ENCODE results near the gene HNMT. TPM values are rescaled to one million over a fixed set of nuclear protein-coding genes. Genes with fewer than 3 reads are reported as not detected.

The HNMT gene
- total RNA-seq, 1 donor from 2014 or later, result 3.2 TPM

GRCh38 chr2:137981112-137981656 is 16.9 kb downstream of the HNMT start:
- Mint-ChIP-seq H3K4me1 (ENCODE audit: unreplicated experiment) (peaks cover 14% of the 10 kb centered on the region), H3K27me3 (ENCODE audit: unreplicated experiment) (no peaks in the 10 kb centered on the region), H3K4me3 (ENCODE audit: unreplicated experiment) (no peak overlapping the region), H3K27ac (ENCODE audit: unreplicated experiment) (no peak overlapping the region), H3K36me3 (ENCODE audit: unreplicated experiment) (no peaks in the 10 kb centered on the region), H3K9me3 (ENCODE audit: unreplicated experiment) (no peaks in the 10 kb centered on the region)
- no peak for DNase-seq (ENCODE audit: extremely low spot score, unreplicated experiment)
- TF ChIP-seq CTCF (IDR thresholded peaks at IDR 0.05), result no peak

GRCh38 chr2:137983581-137983980 is 19.3 kb downstream of the HNMT start:
- H3K9me3 Mint-ChIP-seq (ENCODE audit: unreplicated experiment), result no peaks in the 10 kb centered on the region
- H3K36me3 Mint-ChIP-seq (ENCODE audit: unreplicated experiment), result no peaks in the 10 kb centered on the region
- H3K27me3 Mint-ChIP-seq (ENCODE audit: unreplicated experiment), result no peaks in the 10 kb centered on the region
- H3K27ac Mint-ChIP-seq (ENCODE audit: unreplicated experiment), result no peak overlapping the region
- peaks cover 14% of the 10 kb centered on the region for H3K4me1 Mint-ChIP-seq (ENCODE audit: unreplicated experiment)
- no peak for TF ChIP-seq CTCF (IDR thresholded peaks at IDR 0.05)
- H3K4me3 Mint-ChIP-seq (ENCODE audit: unreplicated experiment), result no peak overlapping the region
- no peak for DNase-seq (ENCODE audit: extremely low spot score, unreplicated experiment)

- H3K4me3 Mint-ChIP-seq (ENCODE audit: unreplicated experiment), result no peak overlapping the region
- H3K36me3 Mint-ChIP-seq (ENCODE audit: unreplicated experiment), result no peaks in the 10 kb centered on the region
- no peak for DNase-seq (ENCODE audit: extremely low spot score, unreplicated experiment)
- no peaks in the 10 kb centered on the region for H3K27me3 Mint-ChIP-seq (ENCODE audit: unreplicated experiment)
- no peak overlapping the region for H3K27ac Mint-ChIP-seq (ENCODE audit: unreplicated experiment)
- H3K9me3 Mint-ChIP-seq (ENCODE audit: unreplicated experiment), result no peaks in the 10 kb centered on the region
- peaks cover 7% of the 10 kb centered on the region for H3K4me1 Mint-ChIP-seq (ENCODE audit: unreplicated experiment)
- no peak for TF ChIP-seq CTCF (IDR thresholded peaks at IDR 0.05)
Observed at GRCh38 chr2:137986268-137986667, 22.0 kb downstream of the HNMT start.

GRCh38 chr2:137987011-137987410 is 22.7 kb downstream of the HNMT start:
- DNase-seq (ENCODE audit: extremely low spot score, unreplicated experiment), result no peak
- no peak for TF ChIP-seq CTCF (IDR thresholded peaks at IDR 0.05)
- H3K36me3 Mint-ChIP-seq (ENCODE audit: unreplicated experiment), result no peaks in the 10 kb centered on the region
- H3K27ac Mint-ChIP-seq (ENCODE audit: unreplicated experiment), result no peak overlapping the region
- no peak overlapping the region for H3K4me3 Mint-ChIP-seq (ENCODE audit: unreplicated experiment)
- peaks cover 7% of the 10 kb centered on the region for H3K4me1 Mint-ChIP-seq (ENCODE audit: unreplicated experiment)
- no peaks in the 10 kb centered on the region for H3K9me3 Mint-ChIP-seq (ENCODE audit: unreplicated experiment)
- no peaks in the 10 kb centered on the region for H3K27me3 Mint-ChIP-seq (ENCODE audit: unreplicated experiment)

GRCh38 chr2:137991078-137991477 is 26.8 kb downstream of the HNMT start:
- no peaks in the 10 kb centered on the region for H3K36me3 Mint-ChIP-seq (ENCODE audit: unreplicated experiment)
- no peak for TF ChIP-seq CTCF (IDR thresholded peaks at IDR 0.05)
- peaks cover 5% of the 10 kb centered on the region for H3K27me3 Mint-ChIP-seq (ENCODE audit: unreplicated experiment)
- H3K27ac Mint-ChIP-seq (ENCODE audit: unreplicated experiment), result no peak overlapping the region
- H3K4me3 Mint-ChIP-seq (ENCODE audit: unreplicated experiment), result no peak overlapping the region
- DNase-seq (ENCODE audit: extremely low spot score, unreplicated experiment), result no peak
- H3K9me3 Mint-ChIP-seq (ENCODE audit: unreplicated experiment), result peaks cover 20% of the 10 kb centered on the region
- H3K4me1 Mint-ChIP-seq (ENCODE audit: unreplicated experiment), result no peaks in the 10 kb centered on the region

Data from osteocyte (in vitro differentiated cells).